Eye (tissue), 1 donor: ENCODE measurements around the gene GIT1.

Source experiments
- DNase-seq: peaks from one replicate; pipeline ENCODE4 v3.0.0-alpha.2; 2015

GIT1 gene

DNA sequence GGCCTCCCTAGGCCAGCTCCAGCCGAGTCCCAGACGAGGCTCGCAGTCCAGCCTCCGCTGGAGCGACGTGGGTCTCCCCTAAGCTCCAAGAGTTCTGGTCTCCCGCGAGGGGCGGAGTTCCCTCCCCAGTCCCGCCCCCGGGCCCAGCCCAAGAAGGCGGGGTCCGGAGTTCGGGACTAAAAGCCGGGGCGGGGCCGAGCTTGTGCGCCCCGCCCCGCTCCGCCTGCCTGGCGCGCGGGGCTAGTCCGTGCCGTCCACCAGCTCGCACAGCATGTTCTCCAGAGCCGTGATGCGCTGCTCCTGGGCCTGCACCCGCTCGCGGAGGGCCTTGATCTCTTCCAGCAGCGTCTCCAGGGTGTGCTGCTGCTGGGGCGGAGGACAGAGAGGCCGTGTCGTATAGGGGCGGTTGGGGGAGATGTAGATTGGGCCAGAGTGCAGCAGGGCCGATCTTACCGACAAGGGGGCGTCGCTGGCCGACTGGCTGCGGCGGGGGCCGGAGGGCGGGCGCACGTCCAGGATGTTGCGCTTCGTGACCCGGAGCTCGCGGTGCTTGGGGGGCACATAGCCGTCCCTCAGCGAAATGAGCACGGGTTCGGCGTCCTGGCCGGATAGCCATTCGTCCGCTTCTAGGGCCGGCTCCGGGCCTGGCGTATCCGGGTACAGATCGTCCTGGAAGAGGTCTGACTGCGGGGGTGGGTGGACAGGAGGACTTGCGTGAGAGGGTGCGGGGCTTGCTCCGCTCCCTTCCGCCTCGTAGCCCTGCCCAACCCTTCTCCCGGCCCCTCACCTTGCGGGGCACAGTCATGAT, 26.2 kb upstream of the GIT1 start:
- DNase-seq: peak; percentile 93

DNA sequence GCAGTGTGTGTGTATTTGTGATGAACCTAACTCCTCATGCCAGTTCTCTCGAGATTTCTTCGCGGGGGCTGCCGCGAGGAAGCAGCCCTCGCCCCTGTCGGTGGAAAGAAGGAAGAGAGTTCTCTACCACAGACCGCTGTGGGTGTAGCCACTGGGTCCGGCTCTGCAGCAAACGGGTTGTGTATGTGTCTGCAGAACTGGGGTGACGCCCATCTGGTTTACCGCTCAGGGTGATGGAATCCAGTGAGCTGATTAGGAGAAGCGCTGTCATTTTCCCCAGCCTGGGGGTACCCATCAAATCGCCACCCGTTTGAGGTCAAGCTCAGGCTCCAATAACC, 25.6 kb upstream of the GIT1 start:
- DNase-seq: no peak

GRCh38 chr17:29614349-29615047, 25.1 kb upstream of the GIT1 start:
- DNase-seq: peak; percentile 50

- no peak for DNase-seq
Measured at GRCh38 chr17:29613856-29614255, 24.4 kb upstream of the GIT1 start.

GRCh38 chr17:29613352-29613837, 23.9 kb upstream of the GIT1 start:
- peak; percentile 98 for DNase-seq

- DNase-seq: no peak
Measured at GRCh38 chr17:29612404-29613280, 23.2 kb upstream of the GIT1 start.

GRCh38 chr17:29612094-29612403, 22.6 kb upstream of the GIT1 start:
- no peak for DNase-seq

GRCh38 chr17:29611351-29612093, 22.1 kb upstream of the GIT1 start:
- no peak for DNase-seq

DNA sequence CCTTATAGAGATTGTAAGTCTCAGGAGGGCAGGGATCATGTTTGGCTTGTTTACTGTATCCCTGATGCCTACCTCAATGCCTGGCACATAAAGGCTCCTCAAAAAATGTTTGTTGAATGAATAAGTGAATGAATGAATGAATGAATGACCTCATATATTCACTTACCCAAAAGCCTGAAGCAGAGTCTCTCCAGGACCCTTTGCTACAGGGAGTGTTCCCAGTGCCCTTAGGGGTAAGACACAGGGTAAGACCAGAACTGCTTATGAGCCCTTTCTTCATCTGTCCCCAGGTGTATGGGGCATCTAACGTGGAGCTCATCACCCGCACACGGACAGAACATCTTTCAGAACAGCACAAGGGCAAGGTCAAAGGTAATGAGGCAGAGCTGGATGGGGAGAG, 20.9 kb upstream of the GIT1 start:
- DNase-seq: no peak

- DNase-seq: no peak
Measured at GRCh38 chr17:29608986-29609385, 19.5 kb upstream of the GIT1 start.

DNA sequence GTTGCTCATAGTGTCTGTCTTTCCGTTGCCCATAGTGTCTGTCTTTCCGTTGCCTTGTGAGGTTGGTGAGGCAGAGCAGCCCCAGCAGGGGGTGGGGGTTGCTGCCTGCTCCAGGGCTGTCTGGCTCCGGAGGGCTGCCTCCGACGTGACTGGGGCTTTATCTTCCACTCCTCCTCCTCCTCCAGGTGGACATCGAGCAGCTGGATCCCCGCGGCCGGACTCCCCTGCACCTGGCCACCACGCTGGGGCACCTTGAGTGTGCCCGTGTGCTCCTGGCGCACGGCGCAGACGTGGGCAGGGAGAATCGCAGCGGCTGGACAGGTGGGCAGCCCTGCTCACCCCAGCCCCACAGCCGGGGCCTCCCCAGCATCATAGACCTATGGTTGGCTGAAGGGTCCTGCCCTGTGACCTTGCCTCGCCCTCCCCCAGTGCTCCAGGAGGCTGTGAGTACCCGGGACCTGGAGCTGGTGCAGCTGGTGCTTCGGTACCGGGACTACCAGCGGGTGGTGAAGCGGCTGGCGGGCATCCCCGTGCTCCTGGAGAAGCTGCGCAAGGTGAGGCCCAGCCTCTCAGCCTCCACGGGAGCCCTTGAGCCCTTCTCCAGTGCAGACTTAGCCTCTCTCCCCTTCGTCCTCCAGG, 18.2 kb upstream of the GIT1 start:
- DNase-seq: no peak

GRCh38 chr17:29603109-29603674, 13.7 kb upstream of the GIT1 start:
- DNase-seq: no peak

GRCh38 chr17:29597361-29598172, 8.1 kb upstream of the GIT1 start:
- DNase-seq: peak; percentile 40

- no peak for DNase-seq
Measured at GRCh38 chr17:29596811-29597210, 7.4 kb upstream of the GIT1 start.

GRCh38 chr17:29595943-29596774, 6.7 kb upstream of the GIT1 start:
- DNase-seq: no peak

DNA sequence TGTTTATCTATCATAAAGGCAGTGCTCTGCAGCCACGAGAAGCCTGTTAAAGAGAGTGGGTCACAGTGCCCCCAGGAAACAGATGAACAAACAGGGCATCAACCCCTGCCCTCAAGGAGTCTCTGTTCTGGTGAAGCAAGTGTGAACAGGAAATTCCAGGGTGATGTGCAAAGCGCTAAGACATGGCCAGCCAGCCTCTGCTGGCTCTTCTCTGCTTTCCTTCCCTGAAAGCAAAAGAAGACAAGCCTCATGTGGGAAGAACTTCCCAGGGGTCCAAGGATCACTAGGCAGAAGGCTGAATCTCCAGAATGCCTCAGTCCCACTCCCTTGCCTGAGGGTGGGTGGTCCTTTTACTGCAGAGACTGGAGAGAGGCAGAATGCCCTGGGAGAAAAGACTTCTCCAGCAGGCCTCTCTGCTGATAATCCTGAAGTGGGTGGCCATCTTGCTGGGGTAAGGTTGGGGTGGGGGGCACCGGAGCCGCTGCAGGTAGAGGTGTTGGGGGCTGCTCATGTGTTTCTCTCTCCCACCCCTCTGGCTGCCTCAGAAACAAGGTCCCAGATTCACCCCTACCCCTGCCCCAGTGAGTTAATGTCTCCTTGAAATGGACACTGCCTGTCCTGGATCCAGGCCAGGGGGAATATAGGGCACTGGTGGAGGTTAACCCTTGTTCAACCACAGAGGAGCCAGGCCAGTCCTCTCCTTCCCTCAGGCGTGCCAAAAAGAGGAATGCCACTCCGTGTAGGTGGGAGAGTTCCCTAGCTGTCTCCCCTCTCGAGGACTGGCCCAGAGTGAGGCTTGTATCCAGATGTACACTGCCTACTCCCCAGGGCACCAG, 5.9 kb upstream of the GIT1 start:
- no peak for DNase-seq

GRCh38 chr17:29594519-29595090, 5.2 kb upstream of the GIT1 start:
- no peak for DNase-seq

- DNase-seq: peak; percentile 68
Measured at GRCh38 chr17:29593591-29594518, 4.4 kb upstream of the GIT1 start.
